ENCODE results near the gene PLA2G5.
"Not testable (repeated sequence)": the region's sequence is repeated elsewhere in the genome, so short reads cannot be mapped to it uniquely, and the experiment has no call there.

PLA2G5 gene

GRCh38 chr1:20125100-20125499 lies 55.1 kb downstream of the PLA2G5 start:
- TF ChIP-seq CTCF (IDR thresholded peaks at IDR 0.05; ENCODE audit: control extremely low read depth, extremely low read depth, low read depth, missing control alignments) = no peak
- no peak for DNase-seq (ENCODE audit: extremely low spot score)
- POLR2A ChIA-PET = no interaction called here
- CTCF ChIA-PET = interaction anchor here (1.1 to 4.6 kb wide), 7 partner anchors 8 to 69 kb away, joined by 3 to 34 read pairs (median 4); no protein-coding TSS in a partner anchor

GRCh38 chr1:20126041-20126805 lies 56.2 kb downstream of the PLA2G5 start:
- ChIA-PET CTCF (interaction anchor here (1.1 to 4.6 kb wide), 8 partner anchors 10 to 70 kb away, joined by 3 to 34 read pairs (median 4); no protein-coding TSS in a partner anchor), POLR2A (no interaction called here)
- DNase-seq (ENCODE audit: extremely low spot score) = peak; percentile 72
- no peak for TF ChIP-seq CTCF (IDR thresholded peaks at IDR 0.05; ENCODE audit: control extremely low read depth, extremely low read depth, low read depth, missing control alignments)

GRCh38 chr1:20126806-20127440 lies 56.9 kb downstream of the PLA2G5 start:
- DNase-seq (ENCODE audit: extremely low spot score) = no peak
- POLR2A ChIA-PET = no interaction called here
- CTCF ChIA-PET = interaction anchor here (1.3 to 4.6 kb wide), 4 partner anchors 10 to 25 kb away, joined by 3 to 34 read pairs (median 10); no protein-coding TSS in a partner anchor
- no peak for TF ChIP-seq CTCF (IDR thresholded peaks at IDR 0.05; ENCODE audit: control extremely low read depth, extremely low read depth, low read depth, missing control alignments)

- POLR2A ChIA-PET; DNase-seq (ENCODE audit: extremely low spot score); CTCF ChIA-PET: not testable (repeated sequence)
These were observed 60.5 kb downstream of the PLA2G5 start for GRCh38 chr1:20130518-20130917.

GRCh38 chr1:20134995-20135394 lies 65.0 kb downstream of the PLA2G5 start:
- POLR2A ChIA-PET = no interaction called here
- CTCF ChIA-PET = no interaction called here
- no peak for TF ChIP-seq CTCF (IDR thresholded peaks at IDR 0.05; ENCODE audit: control extremely low read depth, extremely low read depth, low read depth, missing control alignments)
- no peak for DNase-seq (ENCODE audit: extremely low spot score)

GRCh38 chr1:20136249-20136648 lies 66.3 kb downstream of the PLA2G5 start:
- POLR2A ChIA-PET = no interaction called here
- CTCF ChIA-PET = interaction anchor here (1.4 to 1.5 kb wide), 2 partner anchors 10 to 34 kb away, joined by 3 read pairs; no protein-coding TSS in a partner anchor
- no peak for DNase-seq (ENCODE audit: extremely low spot score)
- no peak for TF ChIP-seq CTCF (IDR thresholded peaks at IDR 0.05; ENCODE audit: control extremely low read depth, extremely low read depth, low read depth, missing control alignments)

GRCh38 chr1:20137055-20137454 lies 67.1 kb downstream of the PLA2G5 start:
- ChIA-PET CTCF (interaction anchor here (1.4 to 1.5 kb wide), 2 partner anchors 11 to 35 kb away, joined by 3 read pairs; no protein-coding TSS in a partner anchor), POLR2A (no interaction called here)
- no peak for TF ChIP-seq CTCF (IDR thresholded peaks at IDR 0.05; ENCODE audit: control extremely low read depth, extremely low read depth, low read depth, missing control alignments)
- no peak for DNase-seq (ENCODE audit: extremely low spot score)
